ENCODE results near the gene ZCWPW1. TPM values are rescaled to one million over a fixed set of nuclear protein-coding genes. Genes with fewer than 3 reads are reported as not detected.

ZCWPW1 gene
- total and polyA plus RNA-seq, 2 of the 8 experiments (the other 6 are each of a cell fraction or from before 2014, with no cell fraction given): 0.51 to 1.4 TPM

DNA sequence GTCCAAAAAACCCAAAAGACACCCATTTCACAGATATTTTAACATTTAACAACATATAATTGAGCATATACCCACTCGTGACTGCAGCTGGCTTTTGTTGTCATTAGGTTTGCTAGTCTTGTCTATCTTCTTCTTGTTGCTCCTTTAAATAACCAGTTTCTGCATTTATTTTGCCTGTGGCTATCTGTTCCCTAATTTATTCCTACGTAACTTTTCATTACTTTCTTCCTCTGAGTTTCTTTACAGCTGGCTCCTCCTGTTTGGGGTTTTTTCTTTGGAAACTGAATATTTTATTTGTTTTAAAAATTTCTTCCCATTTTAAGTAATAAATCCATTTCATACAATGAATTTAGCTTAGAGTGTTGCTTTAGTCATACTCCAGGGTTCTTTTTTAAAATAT lies 40.8 kb downstream of the ZCWPW1 start (continued):
- TF ChIP-seq, protein P1, sequence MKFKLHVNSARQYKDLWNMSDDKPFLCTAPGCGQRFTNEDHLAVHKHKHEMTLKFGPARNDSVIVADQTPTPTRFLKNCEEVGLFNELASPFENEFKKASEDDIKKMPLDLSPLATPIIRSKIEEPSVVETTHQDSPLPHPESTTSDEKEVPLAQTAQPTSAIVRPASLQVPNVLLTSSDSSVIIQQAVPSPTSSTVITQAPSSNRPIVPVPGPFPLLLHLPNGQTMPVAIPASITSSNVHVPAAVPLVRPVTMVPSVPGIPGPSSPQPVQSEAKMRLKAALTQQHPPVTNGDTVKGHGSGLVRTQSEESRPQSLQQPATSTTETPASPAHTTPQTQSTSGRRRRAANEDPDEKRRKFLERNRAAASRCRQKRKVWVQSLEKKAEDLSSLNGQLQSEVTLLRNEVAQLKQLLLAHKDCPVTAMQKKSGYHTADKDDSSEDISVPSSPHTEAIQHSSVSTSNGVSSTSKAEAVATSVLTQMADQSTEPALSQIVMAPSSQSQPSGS (IDR thresholded peaks at IDR 0.05; ENCODE audit: low read length): no peak
- TF ChIP-seq SIRT6 (IDR thresholded peaks at IDR 0.05; ENCODE audit: low read length) (no peak), CEBPB (IDR thresholded peaks at IDR 0.05; ENCODE audit: low read depth, low read length) (no peak), SP4 (IDR thresholded peaks at IDR 0.05; ENCODE audit: low read length) (no peak), HDAC2 (IDR thresholded peaks at IDR 0.05; ENCODE audit: borderline replicate concordance in 1 of 2, low read depth in 2 of 2, low read length in 2 of 2) (no peak), CHD1 (IDR thresholded peaks at IDR 0.05; ENCODE audit: low read depth, low read length) (no peak)
